ENCODE results near the gene NPC1L1. TPM values are rescaled to one million over a fixed set of nuclear protein-coding genes. Genes with fewer than 3 reads are reported as not detected.

The NPC1L1 gene
- total RNA-seq, 2 donors from 2014 or later, result not detected

DNA sequence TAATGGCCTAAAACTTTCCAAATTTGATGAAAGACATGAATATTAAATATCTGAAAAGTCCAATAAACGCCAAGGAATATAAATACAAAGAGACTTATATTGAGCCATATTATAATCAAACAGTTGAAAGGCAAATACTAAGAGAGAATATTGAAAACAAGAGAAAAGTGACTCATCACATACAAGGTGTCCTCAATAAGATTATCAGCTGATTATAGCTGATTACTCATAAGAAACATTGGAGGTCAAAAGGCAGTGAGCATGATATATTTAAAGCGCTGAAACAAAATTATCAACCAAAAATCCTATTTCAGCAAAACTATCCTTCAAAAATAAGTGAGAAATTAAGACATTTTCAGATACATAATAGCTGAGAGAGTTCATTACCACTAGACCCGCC lies 7.8 kb upstream of the NPC1L1 start:
- no peak overlapping the region for H3K27ac ChIP-seq
- no peaks in the 10 kb centered on the region for H3K27me3 ChIP-seq
- H3K4me1 ChIP-seq, result no peaks in the 10 kb centered on the region
- H3K9me3 ChIP-seq, result no peaks in the 10 kb centered on the region
- TF ChIP-seq, protein P1, sequence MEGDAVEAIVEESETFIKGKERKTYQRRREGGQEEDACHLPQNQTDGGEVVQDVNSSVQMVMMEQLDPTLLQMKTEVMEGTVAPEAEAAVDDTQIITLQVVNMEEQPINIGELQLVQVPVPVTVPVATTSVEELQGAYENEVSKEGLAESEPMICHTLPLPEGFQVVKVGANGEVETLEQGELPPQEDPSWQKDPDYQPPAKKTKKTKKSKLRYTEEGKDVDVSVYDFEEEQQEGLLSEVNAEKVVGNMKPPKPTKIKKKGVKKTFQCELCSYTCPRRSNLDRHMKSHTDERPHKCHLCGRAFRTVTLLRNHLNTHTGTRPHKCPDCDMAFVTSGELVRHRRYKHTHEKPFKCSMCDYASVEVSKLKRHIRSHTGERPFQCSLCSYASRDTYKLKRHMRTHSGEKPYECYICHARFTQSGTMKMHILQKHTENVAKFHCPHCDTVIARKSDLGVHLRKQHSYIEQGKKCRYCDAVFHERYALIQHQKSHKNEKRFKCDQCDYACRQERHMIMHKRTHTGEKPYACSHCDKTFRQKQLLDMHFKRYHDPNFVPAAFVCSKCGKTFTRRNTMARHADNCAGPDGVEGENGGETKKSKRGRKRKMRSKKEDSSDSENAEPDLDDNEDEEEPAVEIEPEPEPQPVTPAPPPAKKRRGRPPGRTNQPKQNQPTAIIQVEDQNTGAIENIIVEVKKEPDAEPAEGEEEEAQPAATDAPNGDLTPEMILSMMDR (IDR thresholded peaks at IDR 0.05), result no peak
- no peak for DNase-seq (ENCODE audit: low spot score)
- no peak overlapping the region for H3K4me3 ChIP-seq
- H3K36me3 ChIP-seq, result no peaks in the 10 kb centered on the region

DNA sequence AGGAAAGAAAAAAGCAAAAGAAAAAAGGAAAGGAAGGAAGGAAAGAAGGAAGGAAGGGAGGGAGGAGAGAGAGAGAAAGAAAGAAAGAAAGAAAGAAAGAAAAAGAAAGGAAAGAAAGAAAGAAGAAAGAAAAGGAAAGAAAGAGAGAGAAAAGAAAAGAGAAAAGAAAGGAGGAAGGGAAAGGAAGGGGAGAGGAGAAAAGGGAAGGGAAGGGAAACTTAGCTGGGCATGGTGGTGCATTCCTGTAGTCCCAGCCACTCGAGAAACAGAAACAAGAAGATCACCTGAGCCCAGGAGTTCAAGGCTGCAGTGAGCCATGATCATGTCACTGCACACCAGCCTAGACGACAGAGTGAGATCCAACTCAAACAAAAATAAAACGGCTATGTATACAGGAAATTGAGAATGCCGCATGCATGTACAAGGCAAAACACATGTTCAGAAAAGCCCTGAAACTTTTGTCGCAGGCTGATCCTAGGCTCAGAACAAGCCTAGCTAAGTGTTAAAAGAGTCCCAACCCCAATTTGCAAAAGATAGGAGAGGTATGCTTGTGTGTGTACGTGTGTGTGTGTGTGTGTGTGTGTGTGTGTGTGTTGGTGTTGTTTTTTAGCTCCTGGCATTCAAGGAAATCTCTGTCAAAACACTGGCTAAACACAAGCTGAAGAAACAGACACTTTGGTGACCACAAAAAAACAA lies 6.6 kb upstream of the NPC1L1 start:
- H3K27ac ChIP-seq, result no peak overlapping the region
- no peaks in the 10 kb centered on the region for H3K4me1 ChIP-seq
- no peak for DNase-seq (ENCODE audit: low spot score)
- H3K27me3 ChIP-seq, result no peaks in the 10 kb centered on the region
- no peaks in the 10 kb centered on the region for H3K36me3 ChIP-seq
- TF ChIP-seq, protein P1 (IDR thresholded peaks at IDR 0.05), result no peak
- no peak overlapping the region for H3K4me3 ChIP-seq
- H3K9me3 ChIP-seq, result no peaks in the 10 kb centered on the region

DNA sequence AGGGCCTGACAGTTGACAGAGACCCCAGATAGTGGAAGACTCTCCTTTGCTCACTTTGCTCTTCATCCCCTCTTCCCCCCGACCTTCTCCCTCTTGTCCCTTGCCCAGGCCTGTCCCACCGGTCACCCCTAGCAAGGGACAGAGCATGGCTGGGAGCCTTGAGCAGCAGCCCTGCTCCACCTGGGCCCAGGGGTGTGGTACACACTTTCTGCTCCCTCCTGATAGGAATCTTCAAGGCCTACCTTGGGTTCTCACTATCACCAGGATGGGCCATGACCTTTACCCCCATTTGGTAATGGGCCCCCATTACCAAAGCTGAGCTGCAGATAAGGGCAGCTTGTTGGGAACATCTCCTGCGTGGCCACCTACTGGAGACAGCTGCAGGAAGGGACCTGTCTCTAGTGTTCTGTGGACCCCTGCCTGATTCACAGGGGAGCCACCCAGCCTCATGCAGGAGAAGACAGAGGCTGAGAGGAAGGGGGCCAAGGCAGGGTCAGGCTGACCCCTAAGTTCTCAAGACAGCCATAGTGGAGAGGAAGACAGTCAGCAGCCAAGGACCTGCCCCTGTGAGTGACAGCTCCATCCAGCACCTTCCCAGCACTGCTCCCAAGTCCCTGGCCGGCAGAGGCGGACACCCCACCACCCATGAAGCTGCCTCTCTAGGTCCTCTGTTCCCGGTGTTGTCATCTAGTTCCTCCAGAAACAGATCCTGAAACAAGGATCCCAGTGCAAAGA lies 913 bp upstream of the NPC1L1 start:
- Histone ChIP-seq H3K27me3 (no peaks in the 10 kb centered on the region), H3K27ac (no peak overlapping the region), H3K4me3 (no peak overlapping the region), H3K4me1 (no peaks in the 10 kb centered on the region), H3K9me3 (no peaks in the 10 kb centered on the region), H3K36me3 (no peaks in the 10 kb centered on the region)
- DNase-seq (ENCODE audit: low spot score), result no peak
- TF ChIP-seq, protein P1 (IDR thresholded peaks at IDR 0.05), result no peak

DNA sequence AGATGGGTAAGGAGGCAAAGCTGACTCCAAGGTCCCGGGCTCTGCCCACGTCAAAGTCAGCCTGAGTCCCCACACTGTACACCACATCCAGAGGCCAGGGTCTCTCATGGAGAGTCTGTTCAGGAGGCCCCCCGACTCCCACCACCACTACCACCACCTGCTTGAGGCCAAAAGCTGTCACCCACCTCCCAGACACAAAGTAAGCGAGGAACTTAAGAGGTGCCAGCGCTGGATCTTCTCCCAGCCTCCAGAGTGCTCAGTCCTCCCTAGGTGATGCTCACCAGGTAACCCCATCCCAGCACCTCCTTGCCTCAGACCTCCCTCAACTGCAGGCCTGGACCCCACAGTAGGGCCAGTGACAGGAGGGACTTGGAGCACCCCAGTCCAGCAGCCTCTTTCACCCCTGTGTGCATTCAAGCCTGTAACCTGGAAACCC lies 520 bp downstream of the NPC1L1 start:
- TF ChIP-seq, protein P1 (IDR thresholded peaks at IDR 0.05), result no peak
- no peak for DNase-seq (ENCODE audit: low spot score)
- Histone ChIP-seq H3K9me3 (no peaks in the 10 kb centered on the region), H3K4me3 (no peak overlapping the region), H3K27me3 (no peaks in the 10 kb centered on the region), H3K36me3 (no peaks in the 10 kb centered on the region), H3K27ac (no peak overlapping the region), H3K4me1 (no peaks in the 10 kb centered on the region)

DNA sequence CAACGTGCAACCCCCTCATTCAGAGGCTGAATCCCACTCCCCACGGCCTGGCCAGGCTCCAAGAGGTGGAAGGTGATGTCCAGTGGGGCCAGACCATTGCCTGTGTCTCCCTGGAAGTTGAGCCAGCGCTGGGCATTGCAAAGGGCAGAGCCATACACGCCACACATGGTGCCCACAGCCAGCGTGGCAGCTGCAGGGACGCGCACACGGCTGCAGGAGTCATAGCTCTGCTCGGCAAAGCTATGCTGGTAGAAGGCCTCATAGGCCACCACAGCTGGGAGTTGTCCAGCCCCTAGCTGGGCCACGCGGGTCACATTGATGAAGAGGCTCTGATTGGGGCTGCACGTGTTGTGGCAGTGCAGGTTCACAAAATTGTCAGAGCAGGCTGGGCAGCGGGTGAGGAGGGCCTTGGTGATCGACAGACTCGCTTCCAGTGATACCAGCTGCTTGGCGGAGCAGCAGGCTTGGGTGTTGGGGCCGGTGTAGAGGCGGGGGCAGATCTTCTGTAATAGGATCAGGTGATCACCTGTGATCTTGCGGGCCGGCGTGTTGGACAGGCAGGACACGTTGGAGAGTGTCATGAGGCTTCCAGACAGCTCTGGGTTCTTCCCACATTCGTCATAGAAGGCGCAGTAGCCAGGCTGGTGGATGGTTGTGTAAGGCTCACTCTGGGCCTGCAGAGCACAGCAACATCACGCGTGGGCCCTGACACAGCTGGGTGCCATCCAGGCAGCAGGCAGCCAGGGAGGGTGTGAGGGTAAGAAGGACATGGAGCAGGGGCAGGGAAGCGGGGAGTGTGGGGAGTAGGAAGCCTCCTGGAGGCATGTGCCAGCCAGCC lies 1.2 kb downstream of the NPC1L1 start:
- Histone ChIP-seq H3K36me3 (no peaks in the 10 kb centered on the region), H3K4me3 (no peak overlapping the region), H3K27me3 (no peaks in the 10 kb centered on the region), H3K4me1 (no peaks in the 10 kb centered on the region), H3K9me3 (no peaks in the 10 kb centered on the region), H3K27ac (no peak overlapping the region)
- TF ChIP-seq, protein P1 (IDR thresholded peaks at IDR 0.05), result no peak
- no peak for DNase-seq (ENCODE audit: low spot score)

All from right atrium auricular region (tissue), 2 donors.